Neural cell (in vitro differentiated cells): ENCODE results near the gene ARFGAP1.

ENCODE experiments used
- EP300 ChIP-seq: fragments of 450-650 bp; conservative IDR thresholded peaks from 2 replicates; pipeline ENCODE4 v1.6.1; 2014; ENCODE audit warnings: antibody characterized with exemption, mild to moderate bottlenecking, moderate library complexity; ENCODE audit not compliant: poor library complexity, severe bottlenecking
- EZH2 ChIP-seq: fragments of 200-600, 300-800 bp; shearing (Covaris generic), sonication (generic); IDR thresholded peaks from 2 replicates; pipeline ENCODE4 v1.6.1; 2014; ENCODE audit warnings: antibody characterized with exemption, low read length, borderline replicate concordance, mild to moderate bottlenecking; ENCODE audit not compliant: insufficient read depth, poor library complexity, severe bottlenecking
- MXI1 ChIP-seq: fragments of 450-650 bp; conservative IDR thresholded peaks from 2 replicates; pipeline ENCODE4 v1.6.1; 2014; ENCODE audit warnings: antibody characterized with exemption, mild to moderate bottlenecking; ENCODE audit not compliant: poor library complexity, severe bottlenecking
- POLR2AphosphoS5 ChIP-seq: IDR thresholded peaks from 2 replicates; pipeline ENCODE4 v1.6.1; 2012
- RAD21 ChIP-seq: fragments of 450-650 bp; conservative IDR thresholded peaks from 2 replicates; pipeline ENCODE4 v1.6.1; 2014; ENCODE audit warnings: antibody characterized with exemption, mild to moderate bottlenecking, moderate library complexity
- SMC3 ChIP-seq: fragments of 450-650 bp; conservative IDR thresholded peaks from 2 replicates; pipeline ENCODE4 v1.6.1; 2014; ENCODE audit warnings: antibody characterized with exemption, mild to moderate bottlenecking, moderate library complexity; ENCODE audit not compliant: poor library complexity
- TAF1 ChIP-seq: IDR thresholded peaks from 2 replicates; pipeline ENCODE4 v1.6.1; 2012; ENCODE audit warnings: low read depth
- TF ChIP-seq, protein P1 (sequence below): fragments of 450-650 bp; IDR thresholded peaks from 2 replicates; pipeline ENCODE4 v1.5.1; 2014; ENCODE audit warnings: antibody characterized with exemption, mild to moderate bottlenecking, moderate library complexity; ENCODE audit not compliant: poor library complexity, severe bottlenecking
- TF ChIP-seq, protein P2 (sequence below): IDR thresholded peaks from 2 replicates; pipeline ENCODE4 v1.6.1; 2012; ENCODE audit warnings: borderline replicate concordance

DNA sequence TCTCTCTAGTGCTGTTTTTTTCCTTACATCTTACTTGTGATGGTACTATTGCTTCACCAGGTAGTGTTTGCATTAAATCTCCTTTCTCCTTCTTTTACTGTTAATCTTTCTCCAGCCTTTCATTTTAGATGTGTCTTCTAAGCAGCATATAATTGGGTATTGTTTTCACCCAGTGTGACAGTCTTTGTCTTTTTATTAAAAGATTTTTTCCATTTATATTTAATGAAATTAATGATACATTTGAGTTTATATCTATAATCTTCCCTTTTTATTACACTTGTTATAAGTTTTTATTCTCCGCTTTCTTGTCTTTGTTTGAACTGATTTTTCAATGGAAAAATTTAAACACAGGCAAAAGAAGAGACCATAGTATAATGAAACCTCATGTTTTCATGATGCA lies 29.1 kb downstream of the ARFGAP1 start:
- TF ChIP-seq, protein P1, sequence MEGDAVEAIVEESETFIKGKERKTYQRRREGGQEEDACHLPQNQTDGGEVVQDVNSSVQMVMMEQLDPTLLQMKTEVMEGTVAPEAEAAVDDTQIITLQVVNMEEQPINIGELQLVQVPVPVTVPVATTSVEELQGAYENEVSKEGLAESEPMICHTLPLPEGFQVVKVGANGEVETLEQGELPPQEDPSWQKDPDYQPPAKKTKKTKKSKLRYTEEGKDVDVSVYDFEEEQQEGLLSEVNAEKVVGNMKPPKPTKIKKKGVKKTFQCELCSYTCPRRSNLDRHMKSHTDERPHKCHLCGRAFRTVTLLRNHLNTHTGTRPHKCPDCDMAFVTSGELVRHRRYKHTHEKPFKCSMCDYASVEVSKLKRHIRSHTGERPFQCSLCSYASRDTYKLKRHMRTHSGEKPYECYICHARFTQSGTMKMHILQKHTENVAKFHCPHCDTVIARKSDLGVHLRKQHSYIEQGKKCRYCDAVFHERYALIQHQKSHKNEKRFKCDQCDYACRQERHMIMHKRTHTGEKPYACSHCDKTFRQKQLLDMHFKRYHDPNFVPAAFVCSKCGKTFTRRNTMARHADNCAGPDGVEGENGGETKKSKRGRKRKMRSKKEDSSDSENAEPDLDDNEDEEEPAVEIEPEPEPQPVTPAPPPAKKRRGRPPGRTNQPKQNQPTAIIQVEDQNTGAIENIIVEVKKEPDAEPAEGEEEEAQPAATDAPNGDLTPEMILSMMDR = no peak
- TF ChIP-seq RAD21 = no peak
- no peak for TF ChIP-seq EP300
- TF ChIP-seq, protein P2, sequence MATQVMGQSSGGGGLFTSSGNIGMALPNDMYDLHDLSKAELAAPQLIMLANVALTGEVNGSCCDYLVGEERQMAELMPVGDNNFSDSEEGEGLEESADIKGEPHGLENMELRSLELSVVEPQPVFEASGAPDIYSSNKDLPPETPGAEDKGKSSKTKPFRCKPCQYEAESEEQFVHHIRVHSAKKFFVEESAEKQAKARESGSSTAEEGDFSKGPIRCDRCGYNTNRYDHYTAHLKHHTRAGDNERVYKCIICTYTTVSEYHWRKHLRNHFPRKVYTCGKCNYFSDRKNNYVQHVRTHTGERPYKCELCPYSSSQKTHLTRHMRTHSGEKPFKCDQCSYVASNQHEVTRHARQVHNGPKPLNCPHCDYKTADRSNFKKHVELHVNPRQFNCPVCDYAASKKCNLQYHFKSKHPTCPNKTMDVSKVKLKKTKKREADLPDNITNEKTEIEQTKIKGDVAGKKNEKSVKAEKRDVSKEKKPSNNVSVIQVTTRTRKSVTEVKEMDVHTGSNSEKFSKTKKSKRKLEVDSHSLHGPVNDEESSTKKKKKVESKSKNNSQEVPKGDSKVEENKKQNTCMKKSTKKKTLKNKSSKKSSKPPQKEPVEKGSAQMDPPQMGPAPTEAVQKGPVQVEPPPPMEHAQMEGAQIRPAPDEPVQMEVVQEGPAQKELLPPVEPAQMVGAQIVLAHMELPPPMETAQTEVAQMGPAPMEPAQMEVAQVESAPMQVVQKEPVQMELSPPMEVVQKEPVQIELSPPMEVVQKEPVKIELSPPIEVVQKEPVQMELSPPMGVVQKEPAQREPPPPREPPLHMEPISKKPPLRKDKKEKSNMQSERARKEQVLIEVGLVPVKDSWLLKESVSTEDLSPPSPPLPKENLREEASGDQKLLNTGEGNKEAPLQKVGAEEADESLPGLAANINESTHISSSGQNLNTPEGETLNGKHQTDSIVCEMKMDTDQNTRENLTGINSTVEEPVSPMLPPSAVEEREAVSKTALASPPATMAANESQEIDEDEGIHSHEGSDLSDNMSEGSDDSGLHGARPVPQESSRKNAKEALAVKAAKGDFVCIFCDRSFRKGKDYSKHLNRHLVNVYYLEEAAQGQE = no peak
- TF ChIP-seq POLR2AphosphoS5 = no peak
- TF ChIP-seq TAF1 = no peak
- no peak for TF ChIP-seq EZH2
- no peak for TF ChIP-seq MXI1
- no peak for TF ChIP-seq SMC3
